HL-60 (cell line): ENCODE results near the gene BPIFB2.

Experiments used
- DNase-seq, 2 experiments: peaks; one replicate each; pipeline ENCODE4 v3.0.0-alpha.2; 2010 to 2020; ENCODE audit warnings: low read depth in 1 of 2, low spot score in 1 of 2
- H3K27ac ChIP-seq: fragments of 250-450 bp; sonication (Bioruptor Pico); replicated peaks from 2 replicates; pipeline ENCODE4 v1.5.1; 2020; ENCODE audit warnings: mild to moderate bottlenecking, moderate library complexity
- H3K27me3 ChIP-seq: fragments of 250-450 bp; sonication (Bioruptor Pico); 2 replicates; pipeline ENCODE4 v1.5.1; 2021; ENCODE audit warnings: mild to moderate bottlenecking, moderate library complexity; ENCODE audit not compliant: insufficient read depth, poor library complexity, severe bottlenecking
- H3K4me3 ChIP-seq: replicated peaks from 2 replicates; pipeline ENCODE4 v1.5.1; 2011; ENCODE audit warnings: mild to moderate bottlenecking, control low read depth, low read length; ENCODE audit not compliant: insufficient read depth
- GABPA ChIP-seq: IDR thresholded peaks from 2 replicates; pipeline ENCODE4 v1.6.1; 2012; ENCODE audit warnings: low read depth
- POLR2AphosphoS5 ChIP-seq: IDR thresholded peaks from 2 replicates; pipeline ENCODE4 v1.6.1; 2012; ENCODE audit warnings: low read depth
- SPI1 ChIP-seq: IDR thresholded peaks from 2 replicates; pipeline ENCODE4 v1.6.1; 2012; ENCODE audit warnings: low read depth, mild to moderate bottlenecking, borderline replicate concordance
- long read RNA-seq: library from polyadenylated mRNA; unstranded; transcript quantifications from one replicate; pipeline ENCODE4 v2.0.0, GENCODE V29; 2020
- TF ChIP-seq, protein P1 (sequence below): IDR thresholded peaks from 2 replicates; pipeline ENCODE4 v1.6.1; 2012; ENCODE audit warnings: low read depth; ENCODE audit not compliant: insufficient replicate concordance
- TF ChIP-seq, protein P2 (sequence below): IDR thresholded peaks from one replicate; pipeline ENCODE4 v1.5.1; 2011; ENCODE audit warnings: low read length, control low read depth, inconsistent platforms; ENCODE audit not compliant: insufficient read depth

BPIFB2 gene, protein sequence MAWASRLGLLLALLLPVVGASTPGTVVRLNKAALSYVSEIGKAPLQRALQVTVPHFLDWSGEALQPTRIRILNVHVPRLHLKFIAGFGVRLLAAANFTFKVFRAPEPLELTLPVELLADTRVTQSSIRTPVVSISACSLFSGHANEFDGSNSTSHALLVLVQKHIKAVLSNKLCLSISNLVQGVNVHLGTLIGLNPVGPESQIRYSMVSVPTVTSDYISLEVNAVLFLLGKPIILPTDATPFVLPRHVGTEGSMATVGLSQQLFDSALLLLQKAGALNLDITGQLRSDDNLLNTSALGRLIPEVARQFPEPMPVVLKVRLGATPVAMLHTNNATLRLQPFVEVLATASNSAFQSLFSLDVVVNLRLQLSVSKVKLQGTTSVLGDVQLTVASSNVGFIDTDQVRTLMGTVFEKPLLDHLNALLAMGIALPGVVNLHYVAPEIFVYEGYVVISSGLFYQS
- long read RNA-seq: 0 reads

DNA sequence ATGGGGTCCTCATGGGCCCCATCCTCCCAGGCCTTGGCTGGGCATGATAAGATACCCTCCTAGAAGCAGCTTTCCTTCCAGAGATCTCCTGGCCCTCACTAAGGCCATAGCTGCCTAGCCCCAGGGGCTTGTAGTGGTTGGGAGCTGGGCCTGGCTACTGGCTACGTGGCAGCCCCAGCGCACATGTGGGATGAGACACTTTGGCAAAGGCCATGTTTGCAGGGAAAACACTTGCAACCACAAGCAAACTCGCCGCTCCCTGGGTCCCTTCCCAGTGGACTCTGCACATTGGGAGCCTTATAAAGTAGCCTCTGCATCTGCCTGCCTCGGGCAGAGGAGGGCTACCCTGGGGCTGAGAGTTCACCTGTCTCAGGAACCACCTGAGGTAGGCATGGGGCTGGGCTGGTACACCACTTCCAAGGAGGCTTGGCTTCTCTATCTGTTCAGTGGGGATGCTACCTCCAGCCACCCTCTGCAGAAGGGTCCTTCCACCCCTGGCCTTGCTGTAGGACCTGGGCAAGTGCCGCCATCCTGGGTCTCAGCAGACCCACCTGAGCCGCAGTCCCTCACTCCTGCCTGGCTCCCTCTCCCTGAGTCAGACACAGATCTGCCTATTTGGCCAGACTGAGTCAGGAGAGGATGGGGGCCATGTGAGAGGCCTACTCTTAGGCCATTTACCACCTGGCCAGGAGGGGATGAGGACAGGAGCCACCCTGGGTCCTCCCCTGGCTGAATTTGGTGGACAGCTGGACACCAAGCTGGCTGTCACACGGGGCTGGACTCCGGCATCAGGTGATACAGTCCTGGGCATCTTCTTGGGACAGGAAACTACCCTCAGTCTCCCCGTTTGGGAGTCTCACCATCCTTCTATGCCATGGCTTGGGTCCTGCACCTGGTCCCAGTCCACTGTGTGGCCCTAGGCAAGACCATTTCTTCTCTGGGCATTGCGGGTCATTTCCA is at the start of gene BPIFB2:
Gene BPIFB2, plus strand, starts transcription at position 329 of the 960 bp plus-strand sequence. CDS start 871 bp downstream, outside the sequence.
- no peak within 1 kb of the TSS for H3K4me3 ChIP-seq
- TF ChIP-seq GABPA (no peak), SPI1 (no peak), POLR2AphosphoS5 (no peak)
- TF ChIP-seq, protein P1, sequence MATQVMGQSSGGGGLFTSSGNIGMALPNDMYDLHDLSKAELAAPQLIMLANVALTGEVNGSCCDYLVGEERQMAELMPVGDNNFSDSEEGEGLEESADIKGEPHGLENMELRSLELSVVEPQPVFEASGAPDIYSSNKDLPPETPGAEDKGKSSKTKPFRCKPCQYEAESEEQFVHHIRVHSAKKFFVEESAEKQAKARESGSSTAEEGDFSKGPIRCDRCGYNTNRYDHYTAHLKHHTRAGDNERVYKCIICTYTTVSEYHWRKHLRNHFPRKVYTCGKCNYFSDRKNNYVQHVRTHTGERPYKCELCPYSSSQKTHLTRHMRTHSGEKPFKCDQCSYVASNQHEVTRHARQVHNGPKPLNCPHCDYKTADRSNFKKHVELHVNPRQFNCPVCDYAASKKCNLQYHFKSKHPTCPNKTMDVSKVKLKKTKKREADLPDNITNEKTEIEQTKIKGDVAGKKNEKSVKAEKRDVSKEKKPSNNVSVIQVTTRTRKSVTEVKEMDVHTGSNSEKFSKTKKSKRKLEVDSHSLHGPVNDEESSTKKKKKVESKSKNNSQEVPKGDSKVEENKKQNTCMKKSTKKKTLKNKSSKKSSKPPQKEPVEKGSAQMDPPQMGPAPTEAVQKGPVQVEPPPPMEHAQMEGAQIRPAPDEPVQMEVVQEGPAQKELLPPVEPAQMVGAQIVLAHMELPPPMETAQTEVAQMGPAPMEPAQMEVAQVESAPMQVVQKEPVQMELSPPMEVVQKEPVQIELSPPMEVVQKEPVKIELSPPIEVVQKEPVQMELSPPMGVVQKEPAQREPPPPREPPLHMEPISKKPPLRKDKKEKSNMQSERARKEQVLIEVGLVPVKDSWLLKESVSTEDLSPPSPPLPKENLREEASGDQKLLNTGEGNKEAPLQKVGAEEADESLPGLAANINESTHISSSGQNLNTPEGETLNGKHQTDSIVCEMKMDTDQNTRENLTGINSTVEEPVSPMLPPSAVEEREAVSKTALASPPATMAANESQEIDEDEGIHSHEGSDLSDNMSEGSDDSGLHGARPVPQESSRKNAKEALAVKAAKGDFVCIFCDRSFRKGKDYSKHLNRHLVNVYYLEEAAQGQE: no peak
- TF ChIP-seq, protein P2, sequence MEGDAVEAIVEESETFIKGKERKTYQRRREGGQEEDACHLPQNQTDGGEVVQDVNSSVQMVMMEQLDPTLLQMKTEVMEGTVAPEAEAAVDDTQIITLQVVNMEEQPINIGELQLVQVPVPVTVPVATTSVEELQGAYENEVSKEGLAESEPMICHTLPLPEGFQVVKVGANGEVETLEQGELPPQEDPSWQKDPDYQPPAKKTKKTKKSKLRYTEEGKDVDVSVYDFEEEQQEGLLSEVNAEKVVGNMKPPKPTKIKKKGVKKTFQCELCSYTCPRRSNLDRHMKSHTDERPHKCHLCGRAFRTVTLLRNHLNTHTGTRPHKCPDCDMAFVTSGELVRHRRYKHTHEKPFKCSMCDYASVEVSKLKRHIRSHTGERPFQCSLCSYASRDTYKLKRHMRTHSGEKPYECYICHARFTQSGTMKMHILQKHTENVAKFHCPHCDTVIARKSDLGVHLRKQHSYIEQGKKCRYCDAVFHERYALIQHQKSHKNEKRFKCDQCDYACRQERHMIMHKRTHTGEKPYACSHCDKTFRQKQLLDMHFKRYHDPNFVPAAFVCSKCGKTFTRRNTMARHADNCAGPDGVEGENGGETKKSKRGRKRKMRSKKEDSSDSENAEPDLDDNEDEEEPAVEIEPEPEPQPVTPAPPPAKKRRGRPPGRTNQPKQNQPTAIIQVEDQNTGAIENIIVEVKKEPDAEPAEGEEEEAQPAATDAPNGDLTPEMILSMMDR: no peak
- no peak for DNase-seq
- no peak within 1 kb of the TSS for H3K27ac ChIP-seq
- H3K27me3 ChIP-seq: no peaks in the 10 kb centered on the region

DNA sequence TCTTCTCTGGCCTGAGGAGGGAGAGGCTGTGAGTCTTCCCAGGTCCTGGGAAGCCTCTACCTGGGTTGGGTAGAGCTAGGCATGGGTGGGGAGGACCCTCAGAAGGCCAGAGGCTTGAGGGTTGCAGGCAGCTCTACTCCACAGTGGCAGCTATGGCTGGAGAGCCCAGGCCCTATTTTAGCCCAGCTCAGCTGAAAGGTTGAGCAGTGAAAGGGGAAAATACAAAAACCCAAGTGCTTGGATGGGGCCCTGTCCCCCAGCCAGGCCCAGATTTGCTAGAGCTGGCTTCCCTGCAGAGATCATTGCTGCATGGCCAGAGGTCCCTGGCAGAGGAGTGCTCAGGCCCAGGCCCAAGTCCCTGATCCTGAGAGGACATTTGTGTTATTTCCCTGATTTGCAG is 48.9 kb upstream of the BPIFB2 start:
- no peak for DNase-seq
- TF ChIP-seq GABPA: no peak
- Histone ChIP-seq H3K4me3 (no peak overlapping the region), H3K27me3 (no peaks in the 10 kb centered on the region), H3K27ac (no peak overlapping the region)

DNA sequence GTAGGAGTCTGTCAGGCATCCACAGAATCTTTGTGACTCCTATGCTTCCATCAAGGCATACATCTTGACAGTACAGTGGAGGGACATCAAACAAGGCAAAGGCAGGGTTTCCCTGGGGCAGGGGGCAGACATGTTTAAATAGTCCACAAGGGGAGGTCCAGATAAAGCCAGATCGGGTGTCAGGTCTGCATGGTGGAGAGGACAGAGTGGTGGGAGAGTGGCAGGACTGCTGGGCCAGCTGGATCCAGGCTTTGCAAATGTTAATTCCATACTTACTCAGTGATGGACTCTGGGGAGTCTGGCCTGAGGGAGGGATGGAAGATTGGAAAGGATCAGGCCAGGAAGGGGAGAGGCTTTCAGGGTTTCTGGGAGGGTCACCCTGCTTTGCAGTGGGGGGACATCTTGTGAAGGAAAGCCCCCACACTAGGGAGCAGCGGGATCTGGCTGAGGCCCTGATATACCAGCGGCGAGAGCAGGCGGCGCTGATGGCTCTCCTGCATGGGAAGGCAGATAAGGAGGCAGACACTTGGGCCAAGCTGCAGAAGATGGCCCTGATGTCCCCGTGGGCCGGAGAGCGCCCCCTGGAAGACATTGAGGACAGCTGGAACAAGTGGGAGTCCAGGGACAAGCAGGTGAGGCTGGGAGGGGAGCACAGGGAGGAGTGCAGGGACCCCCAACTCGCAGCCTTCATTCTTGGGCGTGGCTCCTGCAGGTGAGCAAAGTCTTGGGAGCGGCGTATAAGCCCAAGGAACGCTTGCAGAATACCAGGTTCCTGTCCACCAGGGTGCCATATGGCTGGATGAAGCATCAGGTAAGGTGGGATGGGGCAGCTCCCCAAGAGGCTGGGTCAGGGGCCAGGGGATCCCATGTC is 47.9 kb upstream of the BPIFB2 start:
- H3K27ac ChIP-seq: no peak overlapping the region
- H3K27me3 ChIP-seq: no peaks in the 10 kb centered on the region
- no peak for DNase-seq
- TF ChIP-seq, protein P2: no peak
- TF ChIP-seq POLR2AphosphoS5 (no peak), GABPA (no peak), SPI1 (no peak)
- TF ChIP-seq, protein P1: no peak
- no peak overlapping the region for H3K4me3 ChIP-seq
